GM12875 (cell line): ENCODE results near the gene PHLDB2.

Experiments
- H3K4me3 ChIP-seq: one replicate; pipeline ENCODE4 v1.5.1; 2011; ENCODE audit warnings: low read depth, low read length, control low read depth
- CTCF ChIP-seq: IDR thresholded peaks from 2 replicates; pipeline ENCODE4 v1.5.1; 2011; ENCODE audit warnings: low read depth, mild to moderate bottlenecking, control low read depth, inconsistent platforms, low read length, moderate library complexity, borderline replicate concordance; ENCODE audit not compliant: insufficient read depth

Gene PHLDB2

GRCh38 chr3:111906656-111907055 lies 47.6 kb downstream of the PHLDB2 start:
- TF ChIP-seq CTCF, result no peak

GRCh38 chr3:111907151-111907550 lies 48.1 kb downstream of the PHLDB2 start:
- no peak for TF ChIP-seq CTCF

More at GRCh38 chr3:111906656-111907055, 47.6 kb downstream of the PHLDB2 start:
- no peak overlapping the region for H3K4me3 ChIP-seq

GRCh38 chr3:111910806-111911205 lies 51.7 kb downstream of the PHLDB2 start:
- no peak overlapping the region for H3K4me3 ChIP-seq

More at GRCh38 chr3:111907151-111907550, 48.1 kb downstream of the PHLDB2 start:
- H3K4me3 ChIP-seq, result no peak overlapping the region

GRCh38 chr3:111911446-111911845 lies 52.4 kb downstream of the PHLDB2 start:
- no peak for TF ChIP-seq CTCF
- no peak overlapping the region for H3K4me3 ChIP-seq

More at GRCh38 chr3:111910806-111911205, 51.7 kb downstream of the PHLDB2 start:
- no peak for TF ChIP-seq CTCF

- no peak overlapping the region for H3K4me3 ChIP-seq
- no peak for TF ChIP-seq CTCF
Observed at GRCh38 chr3:111913163-111913763, 54.2 kb downstream of the PHLDB2 start.

- no peak overlapping the region for H3K4me3 ChIP-seq
- TF ChIP-seq CTCF, result no peak
Observed at GRCh38 chr3:111915905-111916304, 56.8 kb downstream of the PHLDB2 start.

GRCh38 chr3:111917300-111917699 lies 58.2 kb downstream of the PHLDB2 start:
- no peak for TF ChIP-seq CTCF

More at GRCh38 chr3:111917300-111917699, 58.2 kb downstream of the PHLDB2 start:
- H3K4me3 ChIP-seq, result no peak overlapping the region
